ENCODE data around the gene LYL1. TPM values are rescaled to one million over a fixed set of nuclear protein-coding genes. Genes with fewer than 3 reads are reported as not detected.

Gene LYL1
- total RNA-seq, 4 donors from 2014 or later, result 13.7 to 27.7 (median 21.5) TPM

GRCh38 chr19:13073263-13073662 is 29.4 kb downstream of the LYL1 start:
- no peak for TF ChIP-seq CTCF (IDR thresholded peaks at IDR 0.05; ENCODE audit: low read depth)

DNA sequence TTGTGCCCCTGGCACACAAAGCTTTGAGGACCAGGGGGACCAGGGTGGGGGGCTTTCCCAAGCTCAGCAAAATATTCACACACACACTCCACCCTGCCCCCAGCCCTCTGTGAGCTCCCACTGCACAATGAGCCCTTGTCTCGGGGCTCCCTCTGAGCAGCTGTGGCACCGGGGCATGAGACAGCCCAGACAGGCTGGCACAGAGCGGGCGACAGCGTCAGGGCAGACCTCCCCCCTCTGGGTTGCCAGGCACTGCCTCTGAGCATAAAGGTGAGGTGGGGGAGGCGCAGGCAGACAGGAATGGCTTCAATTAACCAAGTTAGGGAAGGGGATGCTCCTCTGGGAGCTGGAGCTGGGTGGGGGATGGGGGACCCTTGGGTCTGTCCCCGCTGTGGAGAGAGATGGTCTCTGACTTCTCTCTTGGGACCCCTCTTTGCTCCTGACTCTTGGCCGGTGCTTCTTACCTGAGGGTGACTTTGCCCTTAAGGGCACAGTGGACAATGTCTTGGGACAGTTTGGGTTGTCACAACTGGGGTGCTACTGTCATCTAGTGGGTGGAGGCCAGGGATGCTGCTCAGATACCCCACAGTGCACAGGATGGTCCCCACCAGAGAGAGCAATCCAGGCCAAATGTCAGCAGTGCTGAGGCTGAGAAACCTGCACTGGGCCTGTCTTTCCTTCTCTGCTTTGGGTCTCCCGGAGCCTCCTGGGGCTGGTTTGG is 30.3 kb downstream of the LYL1 start:
- no peak for TF ChIP-seq CTCF (IDR thresholded peaks at IDR 0.05; ENCODE audit: low read depth)

DNA sequence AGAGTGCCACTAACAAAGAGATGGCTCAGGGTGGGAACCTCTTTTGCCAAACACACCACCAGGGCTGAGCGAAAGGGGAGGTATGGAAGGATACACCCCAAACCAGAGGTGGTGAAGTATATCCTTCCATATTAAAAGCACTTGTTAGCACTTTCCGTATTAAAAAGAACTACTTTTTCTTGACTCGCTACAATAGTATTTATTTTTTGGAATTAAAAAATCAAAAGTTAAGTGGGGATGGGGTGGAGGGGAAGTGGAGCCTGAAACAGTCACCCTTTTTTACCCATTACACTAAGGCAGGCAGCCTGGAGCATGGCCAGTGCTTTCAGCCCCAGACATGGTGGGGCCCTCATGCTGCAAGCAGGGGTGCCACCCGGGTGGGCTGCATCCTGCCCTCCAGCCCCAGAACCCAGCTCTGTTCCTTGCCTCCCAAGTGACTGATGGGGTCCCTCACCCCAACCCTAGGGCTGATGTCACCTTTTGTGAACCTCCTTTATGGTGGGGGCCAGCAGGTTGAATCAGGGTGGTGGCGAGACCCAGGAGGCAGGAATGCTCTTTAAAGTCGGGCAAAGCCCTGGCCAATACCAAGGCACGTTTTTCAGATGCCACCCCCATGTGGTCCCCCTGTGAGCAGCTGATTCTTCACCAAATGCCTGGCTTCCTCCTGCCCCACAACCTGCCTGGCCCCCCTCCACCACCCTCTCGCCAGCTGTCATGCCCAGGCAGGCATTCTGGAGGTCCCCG is 31.0 kb downstream of the LYL1 start:
- TF ChIP-seq CTCF (IDR thresholded peaks at IDR 0.05; ENCODE audit: low read depth), result no peak

GRCh38 chr19:13070425-13071140 is 32.1 kb downstream of the LYL1 start:
- no peak for TF ChIP-seq CTCF (IDR thresholded peaks at IDR 0.05; ENCODE audit: low read depth)

DNA sequence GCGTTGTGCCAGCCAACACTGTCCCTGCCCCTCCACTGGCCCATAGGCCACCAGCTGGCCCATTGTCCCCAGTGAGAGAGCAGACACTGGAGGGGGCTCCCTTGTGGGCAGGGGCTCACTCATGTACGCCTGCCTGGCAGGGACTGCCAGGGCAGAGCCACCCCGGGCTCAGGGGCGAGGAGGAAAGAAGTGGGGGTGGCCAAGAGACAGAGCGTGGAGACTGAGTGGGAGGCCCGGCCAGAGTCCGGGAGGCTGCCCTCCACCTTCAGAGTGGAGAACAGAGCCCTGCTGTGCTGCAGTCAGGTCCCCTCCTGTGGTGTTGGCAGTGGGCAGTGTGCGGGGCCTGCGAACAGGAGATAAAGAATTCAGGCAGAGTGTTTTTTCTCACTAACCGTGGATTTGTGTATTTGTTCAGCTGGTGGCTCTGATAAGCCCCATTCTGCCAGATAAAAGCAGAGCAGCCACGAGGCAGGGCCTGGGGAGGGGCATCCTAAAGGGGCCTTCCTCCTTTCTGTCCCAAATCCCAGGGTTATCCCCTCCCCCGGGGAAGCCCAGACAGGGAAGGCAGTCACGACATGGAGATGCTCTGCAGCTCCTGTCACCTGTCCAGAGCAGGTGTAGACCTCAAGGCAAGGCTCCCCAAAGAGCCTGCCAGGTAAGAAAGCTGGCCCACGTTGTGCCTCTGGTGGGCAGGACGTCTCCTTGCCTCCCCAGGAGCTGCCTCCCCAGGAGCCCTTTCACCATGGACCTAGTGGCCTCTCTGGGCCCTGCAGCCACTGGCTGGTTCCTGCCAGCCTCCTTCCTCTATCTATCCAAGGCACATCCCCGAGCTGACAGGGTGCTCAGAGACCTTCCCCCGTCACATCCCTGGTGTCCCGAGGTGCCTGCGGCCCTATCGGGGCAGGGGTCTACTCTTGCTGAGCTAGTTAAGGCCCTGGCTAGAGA is 33.0 kb downstream of the LYL1 start:
- TF ChIP-seq CTCF (IDR thresholded peaks at IDR 0.05; ENCODE audit: low read depth), result no peak

GRCh38 chr19:13068085-13068846 is 34.4 kb downstream of the LYL1 start:
- no peak for TF ChIP-seq CTCF (IDR thresholded peaks at IDR 0.05; ENCODE audit: low read depth)
